HAP-1 (cell line): Measurements from ENCODE around the gene CABCOCO1.

Source experiments
- DNase-seq, 2 experiments: peaks; one replicate each; pipeline ENCODE4 v3.0.0-alpha.2; 2016 to 2020; ENCODE audit warnings: low spot score in 2 of 2
- H3K27me3 ChIP-seq: fragments of 250-450 bp; sonication (Bioruptor Pico); 2 replicates; pipeline ENCODE4 v1.5.1; 2020; ENCODE audit warnings: low read depth, mild to moderate bottlenecking, moderate library complexity
- H3K36me3 ChIP-seq: fragments of 250-450 bp; sonication (Bioruptor Pico); replicated peaks from 2 replicates; pipeline ENCODE4 v1.5.1; 2020; ENCODE audit warnings: mild to moderate bottlenecking
- H3K4me1 ChIP-seq: fragments of 250-450 bp; sonication (Bioruptor Pico); 2 replicates; pipeline ENCODE4 v1.5.1; 2020; ENCODE audit warnings: mild to moderate bottlenecking
- H3K4me3 ChIP-seq: fragments of 250-450 bp; sonication (Bioruptor Pico); 2 replicates; pipeline ENCODE4 v1.5.1; 2020; ENCODE audit warnings: mild to moderate bottlenecking, moderate library complexity
- H3K9me3 ChIP-seq: fragments of 250-450 bp; sonication (Bioruptor Pico); 2 replicates; pipeline ENCODE4 v1.5.1; 2020; ENCODE audit warnings: mild to moderate bottlenecking, moderate library complexity
- in situ Hi-C: fragments of 300-500 bp; cut with MboI; formaldehyde crosslinking; loops from 3 replicates; pipeline ENCODE4 v1.14.3; 2020; ENCODE audit warnings: low sequenced_read_pairs, inconsistent platforms, mixed read lengths

CABCOCO1 gene

GRCh38 chr10:61795551-61795950 lies 132.8 kb downstream of the CABCOCO1 start:
- Histone ChIP-seq H3K4me1 (no peaks in the 10 kb centered on the region), H3K36me3 (no peaks in the 10 kb centered on the region), H3K9me3 (no peaks in the 10 kb centered on the region), H3K27me3 (no peaks in the 10 kb centered on the region), H3K4me3 (no peak overlapping the region)
- in situ Hi-C loops, result no loop called here
- DNase-seq, result peak in 1 of 2 experiments; percentile 11

GRCh38 chr10:61796785-61797184 lies 134.1 kb downstream of the CABCOCO1 start:
- Histone ChIP-seq H3K4me1 (no peaks in the 10 kb centered on the region), H3K27me3 (no peaks in the 10 kb centered on the region), H3K36me3 (no peaks in the 10 kb centered on the region), H3K4me3 (no peak overlapping the region), H3K9me3 (no peaks in the 10 kb centered on the region)
- in situ Hi-C loops, result no loop called here
- DNase-seq, result no peak

GRCh38 chr10:61797304-61798153 lies 134.8 kb downstream of the CABCOCO1 start:
- DNase-seq, result no peak
- Histone ChIP-seq H3K36me3 (no peaks in the 10 kb centered on the region), H3K4me1 (no peaks in the 10 kb centered on the region), H3K4me3 (no peak overlapping the region), H3K9me3 (no peaks in the 10 kb centered on the region), H3K27me3 (no peaks in the 10 kb centered on the region)
- in situ Hi-C loops, result no loop called here

- Histone ChIP-seq H3K4me3 (no peak overlapping the region), H3K9me3 (no peaks in the 10 kb centered on the region), H3K4me1 (no peaks in the 10 kb centered on the region), H3K36me3 (no peaks in the 10 kb centered on the region), H3K27me3 (no peaks in the 10 kb centered on the region)
- in situ Hi-C loops, result no loop called here
- no peak for DNase-seq
These were observed 136.0 kb downstream of the CABCOCO1 start for GRCh38 chr10:61798713-61799112.

GRCh38 chr10:61801484-61801883 lies 138.8 kb downstream of the CABCOCO1 start:
- in situ Hi-C loops, result no loop called here
- H3K4me1 ChIP-seq, result no peaks in the 10 kb centered on the region
- H3K9me3 ChIP-seq, result no peaks in the 10 kb centered on the region
- no peak overlapping the region for H3K4me3 ChIP-seq
- DNase-seq, result no peak
- no peaks in the 10 kb centered on the region for H3K36me3 ChIP-seq
- H3K27me3 ChIP-seq, result no peaks in the 10 kb centered on the region

GRCh38 chr10:61803269-61803668 lies 140.5 kb downstream of the CABCOCO1 start:
- in situ Hi-C loops, result no loop called here
- no peak for DNase-seq
- Histone ChIP-seq H3K27me3 (no peaks in the 10 kb centered on the region), H3K4me3 (no peak overlapping the region), H3K4me1 (no peaks in the 10 kb centered on the region), H3K9me3 (no peaks in the 10 kb centered on the region), H3K36me3 (no peaks in the 10 kb centered on the region)

- no peak overlapping the region for H3K4me3 ChIP-seq
- no peaks in the 10 kb centered on the region for H3K9me3 ChIP-seq
- DNase-seq, result no peak
- no peaks in the 10 kb centered on the region for H3K4me1 ChIP-seq
- no peaks in the 10 kb centered on the region for H3K36me3 ChIP-seq
- no peaks in the 10 kb centered on the region for H3K27me3 ChIP-seq
- in situ Hi-C loops, result no loop called here
These were observed 141.7 kb downstream of the CABCOCO1 start for GRCh38 chr10:61804414-61804813.

- no peaks in the 10 kb centered on the region for H3K27me3 ChIP-seq
- no peaks in the 10 kb centered on the region for H3K36me3 ChIP-seq
- H3K4me1 ChIP-seq, result no peaks in the 10 kb centered on the region
- no peaks in the 10 kb centered on the region for H3K9me3 ChIP-seq
- in situ Hi-C loops, result no loop called here
- no peak overlapping the region for H3K4me3 ChIP-seq
- no peak for DNase-seq
These were observed 142.4 kb downstream of the CABCOCO1 start for GRCh38 chr10:61805091-61805490.

GRCh38 chr10:61810263-61810662 lies 147.5 kb downstream of the CABCOCO1 start:
- H3K27me3 ChIP-seq, result no peaks in the 10 kb centered on the region
- H3K4me3 ChIP-seq, result no peak overlapping the region
- in situ Hi-C loops, result no loop called here
- no peaks in the 10 kb centered on the region for H3K9me3 ChIP-seq
- no peak for DNase-seq
- H3K4me1 ChIP-seq, result no peaks in the 10 kb centered on the region
- no peaks in the 10 kb centered on the region for H3K36me3 ChIP-seq

- no peak for DNase-seq
- H3K9me3 ChIP-seq, result no peaks in the 10 kb centered on the region
- no peak overlapping the region for H3K4me3 ChIP-seq
- in situ Hi-C loops, result no loop called here
- H3K36me3 ChIP-seq, result no peaks in the 10 kb centered on the region
- no peaks in the 10 kb centered on the region for H3K4me1 ChIP-seq
- no peaks in the 10 kb centered on the region for H3K27me3 ChIP-seq
These were observed 149.5 kb downstream of the CABCOCO1 start for GRCh38 chr10:61812052-61812721.

GRCh38 chr10:61812920-61813319 lies 150.2 kb downstream of the CABCOCO1 start:
- in situ Hi-C loops, result no loop called here
- no peaks in the 10 kb centered on the region for H3K36me3 ChIP-seq
- no peaks in the 10 kb centered on the region for H3K27me3 ChIP-seq
- no peak overlapping the region for H3K4me3 ChIP-seq
- H3K9me3 ChIP-seq, result no peaks in the 10 kb centered on the region
- no peak for DNase-seq
- no peaks in the 10 kb centered on the region for H3K4me1 ChIP-seq

GRCh38 chr10:61814160-61814559 lies 151.4 kb downstream of the CABCOCO1 start:
- in situ Hi-C loops, result no loop called here
- Histone ChIP-seq H3K9me3 (no peaks in the 10 kb centered on the region), H3K4me3 (no peak overlapping the region), H3K36me3 (no peaks in the 10 kb centered on the region), H3K4me1 (no peaks in the 10 kb centered on the region), H3K27me3 (no peaks in the 10 kb centered on the region)
- no peak for DNase-seq

GRCh38 chr10:61815496-61815895 lies 152.8 kb downstream of the CABCOCO1 start:
- Histone ChIP-seq H3K9me3 (no peaks in the 10 kb centered on the region), H3K4me1 (no peaks in the 10 kb centered on the region), H3K27me3 (no peaks in the 10 kb centered on the region), H3K36me3 (no peaks in the 10 kb centered on the region), H3K4me3 (no peak overlapping the region)
- in situ Hi-C loops, result no loop called here
- DNase-seq, result no peak
